ENCODE data around the gene PPFIA2. TPM values are rescaled to one million over a fixed set of nuclear protein-coding genes. Genes with fewer than 3 reads are reported as not detected.
A peak's percentile ranks its signal among the peaks of the same experiment; 100 is the strongest.
"Not testable (repeated sequence)": the region's sequence is repeated elsewhere in the genome, so short reads cannot be mapped to it uniquely, and the experiment has no call there.

PPFIA2 gene
- total RNA-seq, 1 donor from 2014 or later, result 0.26 TPM

DNA sequence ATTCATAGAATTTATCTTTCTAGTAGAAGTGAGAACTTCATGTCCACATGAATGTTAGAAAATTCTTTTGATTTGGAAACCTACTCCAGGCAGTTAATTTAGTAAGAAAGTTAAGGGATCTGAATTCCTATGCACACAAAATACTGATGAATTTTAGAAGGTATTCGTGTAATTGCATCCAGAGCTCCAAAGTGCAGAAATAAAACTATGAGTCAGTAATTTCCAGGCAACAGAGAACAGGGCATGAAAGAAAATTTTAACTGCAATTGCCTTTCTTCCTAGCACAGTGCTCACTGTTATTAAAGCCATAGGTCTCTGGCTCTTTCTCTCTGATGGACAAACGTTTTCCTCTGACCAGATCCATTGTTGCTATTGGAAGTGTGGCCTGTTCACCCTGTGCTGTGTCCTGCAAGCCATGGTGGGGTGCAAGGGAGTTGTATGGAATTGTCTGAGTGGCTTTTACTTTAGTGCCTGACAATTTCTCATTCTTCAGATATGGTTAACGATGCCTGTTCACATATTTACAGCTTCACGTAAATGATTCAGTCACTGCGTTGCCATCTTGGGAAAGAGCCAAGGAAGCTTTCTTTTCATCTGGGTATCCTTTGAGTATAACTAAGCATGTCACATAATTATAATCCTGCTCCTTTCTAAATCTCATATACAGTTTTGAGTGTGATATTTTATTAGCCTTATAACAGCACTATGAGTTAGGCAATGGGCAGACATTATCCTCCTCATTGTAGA lies 536.1 kb downstream of the PPFIA2 start:
- DNase-seq (ENCODE audit: low read depth) (no peak), FAIRE-seq (no peak)
- TF ChIP-seq, protein P1, sequence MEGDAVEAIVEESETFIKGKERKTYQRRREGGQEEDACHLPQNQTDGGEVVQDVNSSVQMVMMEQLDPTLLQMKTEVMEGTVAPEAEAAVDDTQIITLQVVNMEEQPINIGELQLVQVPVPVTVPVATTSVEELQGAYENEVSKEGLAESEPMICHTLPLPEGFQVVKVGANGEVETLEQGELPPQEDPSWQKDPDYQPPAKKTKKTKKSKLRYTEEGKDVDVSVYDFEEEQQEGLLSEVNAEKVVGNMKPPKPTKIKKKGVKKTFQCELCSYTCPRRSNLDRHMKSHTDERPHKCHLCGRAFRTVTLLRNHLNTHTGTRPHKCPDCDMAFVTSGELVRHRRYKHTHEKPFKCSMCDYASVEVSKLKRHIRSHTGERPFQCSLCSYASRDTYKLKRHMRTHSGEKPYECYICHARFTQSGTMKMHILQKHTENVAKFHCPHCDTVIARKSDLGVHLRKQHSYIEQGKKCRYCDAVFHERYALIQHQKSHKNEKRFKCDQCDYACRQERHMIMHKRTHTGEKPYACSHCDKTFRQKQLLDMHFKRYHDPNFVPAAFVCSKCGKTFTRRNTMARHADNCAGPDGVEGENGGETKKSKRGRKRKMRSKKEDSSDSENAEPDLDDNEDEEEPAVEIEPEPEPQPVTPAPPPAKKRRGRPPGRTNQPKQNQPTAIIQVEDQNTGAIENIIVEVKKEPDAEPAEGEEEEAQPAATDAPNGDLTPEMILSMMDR (IDR thresholded peaks at IDR 0.05; ENCODE audit: insufficient read depth, low read length, severe bottlenecking), result no peak
- no peak overlapping the region for H3K4me3 ChIP-seq (ENCODE audit: low read depth, low read length)
- H3K36me3 ChIP-seq (ENCODE audit: control insufficient read depth, insufficient read depth, low read length), result no peaks in the 10 kb centered on the region
- H3K27me3 ChIP-seq (ENCODE audit: control insufficient read depth, insufficient read depth, low read length), result no peaks in the 10 kb centered on the region

DNA sequence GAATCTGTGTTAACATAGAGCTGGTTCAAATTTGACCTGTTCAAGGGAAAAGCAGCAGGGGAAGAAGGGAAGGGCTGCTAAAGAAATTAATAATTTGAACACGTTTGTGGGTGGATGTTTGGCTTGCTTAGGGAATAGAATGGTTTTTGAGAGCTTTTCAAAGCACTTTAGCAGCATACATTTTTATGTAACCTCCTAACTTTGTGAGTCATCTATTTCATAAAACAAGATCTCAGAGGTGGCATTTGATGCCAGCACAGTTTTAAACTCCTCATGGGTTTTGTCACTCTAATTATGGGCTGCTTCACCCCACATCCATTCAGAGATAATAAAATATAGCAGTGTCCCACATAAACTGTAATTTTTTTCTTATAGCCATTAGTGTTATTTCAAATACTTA lies 537.5 kb downstream of the PPFIA2 start:
- Histone ChIP-seq H3K36me3 (ENCODE audit: control insufficient read depth, insufficient read depth, low read length) (no peaks in the 10 kb centered on the region), H3K27me3 (ENCODE audit: control insufficient read depth, insufficient read depth, low read length) (no peaks in the 10 kb centered on the region), H3K4me3 (ENCODE audit: low read depth, low read length) (no peak overlapping the region)
- FAIRE-seq (no peak), DNase-seq (ENCODE audit: low read depth) (no peak)
- TF ChIP-seq, protein P1 (IDR thresholded peaks at IDR 0.05; ENCODE audit: insufficient read depth, low read length, severe bottlenecking), result no peak

DNA sequence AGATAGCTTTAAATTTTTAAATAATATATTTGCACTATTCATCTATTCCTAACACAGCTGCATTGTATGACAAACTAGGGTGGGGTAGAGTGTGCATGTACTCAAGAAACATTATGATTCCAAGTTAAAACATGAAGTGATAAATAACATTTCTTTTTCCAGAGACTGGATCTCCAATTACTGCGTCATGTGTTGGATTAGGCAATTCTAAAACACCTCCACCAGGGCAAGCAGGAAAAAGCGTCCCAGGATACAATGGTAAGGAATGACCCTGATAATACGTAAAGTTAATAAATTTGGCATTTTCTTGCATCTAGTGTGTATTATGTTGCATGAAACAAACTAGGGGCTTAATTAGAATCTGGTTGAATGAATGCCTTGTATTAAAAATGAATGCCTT lies 542.4 kb downstream of the PPFIA2 start:
- FAIRE-seq (no peak), DNase-seq (ENCODE audit: low read depth) (peak; percentile 0)
- TF ChIP-seq, protein P1 (IDR thresholded peaks at IDR 0.05; ENCODE audit: insufficient read depth, low read length, severe bottlenecking), result no peak
- Histone ChIP-seq H3K4me3 (ENCODE audit: low read depth, low read length) (no peak overlapping the region), H3K27me3 (ENCODE audit: control insufficient read depth, insufficient read depth, low read length) (no peaks in the 10 kb centered on the region), H3K36me3 (ENCODE audit: control insufficient read depth, insufficient read depth, low read length) (no peaks in the 10 kb centered on the region)

DNA sequence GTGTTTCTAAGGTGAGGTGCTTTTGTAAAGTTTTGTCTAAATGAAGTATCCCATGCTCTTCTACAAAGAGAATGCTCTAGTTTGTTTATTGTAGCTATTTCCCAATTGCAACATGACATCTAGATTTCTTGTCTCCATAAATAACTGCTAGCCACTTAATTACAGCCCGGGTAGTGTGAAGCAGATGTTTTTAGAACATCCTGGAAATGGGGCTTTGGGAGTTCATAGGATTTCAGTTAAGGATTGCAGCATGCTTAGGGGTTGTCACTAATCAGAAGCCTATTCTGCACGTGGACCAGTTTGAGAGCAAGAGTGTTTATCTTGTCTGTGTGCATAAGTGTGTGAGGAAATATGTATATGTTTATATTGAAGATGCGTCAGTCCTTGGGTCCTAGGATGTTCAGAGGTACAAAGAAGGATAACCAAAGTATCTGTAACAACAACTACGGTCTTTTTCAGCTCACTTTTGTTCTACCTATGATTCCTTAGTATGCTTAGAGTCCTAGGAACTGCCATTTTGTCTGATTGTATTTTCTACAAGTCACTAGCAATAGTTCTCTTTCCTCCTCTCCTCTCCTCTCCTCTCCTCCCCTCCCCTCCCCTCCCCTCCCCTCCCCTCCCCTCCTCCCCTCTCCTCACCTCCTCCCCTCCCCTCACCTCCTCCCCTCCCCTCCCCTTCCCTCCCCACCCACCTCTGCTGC lies 546.0 kb downstream of the PPFIA2 start:
- Histone ChIP-seq H3K27me3 (ENCODE audit: control insufficient read depth, insufficient read depth, low read length) (no peaks in the 10 kb centered on the region), H3K36me3 (ENCODE audit: control insufficient read depth, insufficient read depth, low read length) (no peaks in the 10 kb centered on the region), H3K4me3 (ENCODE audit: low read depth, low read length) (no peak overlapping the region)
- TF ChIP-seq, protein P1 (IDR thresholded peaks at IDR 0.05; ENCODE audit: insufficient read depth, low read length, severe bottlenecking), result no peak
- DNase-seq (ENCODE audit: low read depth) (no peak), FAIRE-seq (no peak)

DNA sequence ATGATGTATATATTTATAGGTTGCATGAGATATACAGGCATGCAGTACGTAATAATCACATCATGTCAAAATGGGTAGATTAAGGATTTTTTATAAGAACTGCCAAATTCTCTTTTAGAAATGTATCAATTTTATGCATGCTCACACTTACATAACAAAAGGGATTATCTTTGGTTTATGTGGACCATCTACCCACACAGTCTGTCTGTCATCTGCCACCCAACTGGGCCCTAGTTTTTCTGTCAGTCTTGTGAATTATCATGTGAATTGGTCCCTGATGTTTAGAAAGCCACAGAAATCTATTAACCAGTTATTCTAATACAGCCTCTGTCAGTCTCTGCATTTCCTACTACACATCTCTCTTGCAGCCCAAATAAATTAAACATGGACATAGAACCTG lies 547.8 kb downstream of the PPFIA2 start:
- no peak for FAIRE-seq
- no peak overlapping the region for H3K4me3 ChIP-seq (ENCODE audit: low read depth, low read length)
- no peaks in the 10 kb centered on the region for H3K27me3 ChIP-seq (ENCODE audit: control insufficient read depth, insufficient read depth, low read length)
- TF ChIP-seq, protein P1 (IDR thresholded peaks at IDR 0.05; ENCODE audit: insufficient read depth, low read length, severe bottlenecking), result no peak
- no peak for DNase-seq (ENCODE audit: low read depth)
- H3K36me3 ChIP-seq (ENCODE audit: control insufficient read depth, insufficient read depth, low read length), result no peaks in the 10 kb centered on the region

DNA sequence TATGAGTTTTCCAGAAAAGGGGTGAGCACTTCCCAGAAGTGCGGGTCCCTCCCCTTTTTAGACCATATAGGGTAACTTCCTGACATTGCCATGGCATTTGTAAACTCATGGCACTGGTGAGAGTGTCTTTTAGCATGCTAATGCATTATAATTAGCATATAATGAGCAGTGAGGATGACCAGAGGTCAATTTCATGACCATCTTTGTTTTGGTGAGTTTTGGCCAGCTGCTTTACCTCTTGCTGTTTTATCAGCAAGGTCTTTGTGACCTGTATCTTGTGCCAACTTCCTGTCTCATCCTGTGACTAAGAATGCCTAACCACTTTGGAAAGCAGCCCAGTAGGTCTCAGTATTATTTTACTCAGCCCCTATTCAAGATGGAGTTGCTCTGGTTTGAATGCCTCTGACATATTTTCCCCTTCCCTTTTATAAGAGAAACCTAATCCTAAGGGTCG lies 549.4 kb downstream of the PPFIA2 start:
- H3K4me3 ChIP-seq (ENCODE audit: low read depth, low read length); H3K27me3 ChIP-seq (ENCODE audit: control insufficient read depth, insufficient read depth, low read length); H3K36me3 ChIP-seq (ENCODE audit: control insufficient read depth, insufficient read depth, low read length); FAIRE-seq: not testable (repeated sequence)
- DNase-seq (ENCODE audit: low read depth), result peak; percentile 85
